SK-N-MC (cell line): ENCODE results near the gene ELOVL1.

Experiments
- EZH2 ChIP-seq: fragments of 200-600 bp; sonication (generic); IDR thresholded peaks from one replicate; pipeline ENCODE4 v1.6.1; 2017; ENCODE audit warnings: antibody characterized with exemption
- POLR2AphosphoS5 ChIP-seq: IDR thresholded peaks from 2 replicates; pipeline ENCODE4 v1.6.1; 2012; ENCODE audit warnings: mild to moderate bottlenecking, low read depth, low read length, borderline replicate concordance

GRCh38 chr1:43398227-43398626 lies 30.4 kb upstream of the ELOVL1 start:
- TF ChIP-seq POLR2AphosphoS5 (no peak), EZH2 (no peak)
